GM19397 (cell line): Measurements from ENCODE around the gene OR51E1.

Experiments used
- ATAC-seq: cut with Tn5 transposase; IDR thresholded peaks from one replicate; pipeline ENCODE4 v1.9.1; 2021; ENCODE audit warnings: mild to moderate bottlenecking, moderate library complexity; ENCODE audit not compliant: unreplicated experiment

The OR51E1 gene

GRCh38 chr11:4704790-4705334 is 61.1 kb downstream of the OR51E1 start:
- ATAC-seq, result no peak
